DND-41 (cell line): ENCODE data around the gene WDFY4.

Experiments used
- ATAC-seq: fragments of 200-7000 bp; cut with Tn5 transposase; 3 replicates; pipeline ENCODE4 v1.9.1; 2021; ENCODE audit warnings: low read depth; ENCODE audit not compliant: insufficient read depth
- DNase-seq: peaks from one replicate; pipeline ENCODE4 v3.0.0-alpha.2; 2020
- H2AFZ ChIP-seq: 2 replicates; pipeline ENCODE4 v1.6.0; 2012; ENCODE audit warnings: low read depth, low read length
- H3K27ac ChIP-seq: 2 replicates; pipeline ENCODE4 v1.5.1; 2012; ENCODE audit warnings: low read length, inconsistent platforms
- H3K27me3 ChIP-seq: fragments of 200-600 bp; sonication (generic); 2 replicates; pipeline ENCODE4 v1.6.0; 2012; ENCODE audit warnings: low read length, mild to moderate bottlenecking, inconsistent platforms; ENCODE audit not compliant: insufficient read depth, poor library complexity
- H3K36me3 ChIP-seq: 2 replicates; pipeline ENCODE4 v1.5.1; 2012; ENCODE audit warnings: low read length, inconsistent platforms; ENCODE audit not compliant: insufficient read depth
- H3K4me1 ChIP-seq: 2 replicates; pipeline ENCODE4 v1.5.1; 2012; ENCODE audit warnings: mild to moderate bottlenecking, low read length; ENCODE audit not compliant: insufficient read depth
- H3K4me2 ChIP-seq: 2 replicates; pipeline ENCODE4 v1.6.0; 2012; ENCODE audit warnings: mild to moderate bottlenecking, moderate library complexity, low read length, inconsistent platforms; ENCODE audit not compliant: insufficient read depth
- H3K4me3 ChIP-seq, 2 experiments: fragments of 200-600 bp in 1 of 2; shearing (Covaris generic) in 1 of 2; 2 replicates each; pipeline ENCODE4 v1.5.1; 2012 to 2016; ENCODE audit warnings: inconsistent platforms in 2 of 2, low read length in 2 of 2, mild to moderate bottlenecking in 2 of 2, low read depth in 1 of 2, moderate library complexity in 1 of 2
- H3K79me2 ChIP-seq: 2 replicates; pipeline ENCODE4 v1.6.0; 2012; ENCODE audit warnings: low read length, inconsistent platforms; ENCODE audit not compliant: insufficient read depth
- H3K9ac ChIP-seq: 2 replicates; pipeline ENCODE4 v1.6.0; 2012; ENCODE audit warnings: low read depth, mild to moderate bottlenecking, inconsistent platforms, low read length, moderate library complexity
- H3K9me3 ChIP-seq: 2 replicates; pipeline ENCODE4 v1.5.1; 2012; ENCODE audit warnings: low read length, moderate library complexity, mild to moderate bottlenecking, inconsistent platforms; ENCODE audit not compliant: insufficient read depth, severe bottlenecking
- H4K20me1 ChIP-seq: 2 replicates; pipeline ENCODE4 v1.6.0; 2012; ENCODE audit warnings: low read length; ENCODE audit not compliant: insufficient read depth
- CTCF ChIP-seq: IDR thresholded peaks from 2 replicates; pipeline ENCODE4 v1.5.1; 2012; ENCODE audit warnings: borderline replicate concordance, low read length, moderate library complexity, mild to moderate bottlenecking; ENCODE audit not compliant: poor library complexity, severe bottlenecking; ENCODE audit errors: extremely low read depth
- EZH2 ChIP-seq: IDR thresholded peaks from 3 replicates; pipeline ENCODE4 v1.6.1; 2012; ENCODE audit warnings: borderline replicate concordance, low read depth, mild to moderate bottlenecking, moderate library complexity, low read length, inconsistent platforms; ENCODE audit not compliant: severe bottlenecking

The WDFY4 gene

GRCh38 chr10:48727866-48728265, 43.2 kb downstream of the WDFY4 start:
- Histone ChIP-seq H3K4me3 (no peak overlapping the region), H3K9ac (no peak overlapping the region), H2AFZ (no peak overlapping the region), H3K9me3 (no peaks in the 10 kb centered on the region), H3K27ac (no peak overlapping the region), H3K27me3 (no peaks in the 10 kb centered on the region), H3K4me1 (no peaks in the 10 kb centered on the region), H3K4me2 (no peak overlapping the region), H3K36me3 (no peaks in the 10 kb centered on the region), H4K20me1 (no peaks in the 10 kb centered on the region), H3K79me2 (no peaks in the 10 kb centered on the region)
- TF ChIP-seq EZH2 (no peak), CTCF (no peak)
- ATAC-seq (no peak), DNase-seq (no peak)

DNA sequence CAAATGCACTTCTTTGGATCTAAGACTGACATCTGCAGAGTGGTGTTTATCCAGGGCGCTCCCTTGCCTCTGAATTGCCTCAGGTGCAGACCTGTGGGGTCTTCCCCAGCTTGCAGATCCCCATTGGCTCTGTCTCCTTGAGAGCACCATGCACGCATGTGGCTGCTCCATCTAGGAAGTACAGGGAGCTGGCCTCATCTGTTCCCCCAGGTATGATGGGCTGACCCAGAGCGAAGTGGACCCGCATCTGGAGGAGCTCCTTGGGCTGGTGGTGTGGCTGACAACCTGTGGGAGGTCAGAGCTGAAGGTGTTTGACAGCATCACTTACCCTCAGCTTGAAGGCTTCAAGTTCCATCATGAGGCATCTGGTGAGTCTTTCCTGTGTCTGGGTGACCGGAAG, 44.5 kb downstream of the WDFY4 start:
- Histone ChIP-seq H3K27ac (no peak overlapping the region), H3K9me3 (no peaks in the 10 kb centered on the region), H3K4me3 (no peak overlapping the region), H3K36me3 (no peaks in the 10 kb centered on the region), H3K27me3 (no peaks in the 10 kb centered on the region), H2AFZ (no peak overlapping the region), H3K4me1 (no peaks in the 10 kb centered on the region), H3K4me2 (no peak overlapping the region), H3K79me2 (no peaks in the 10 kb centered on the region), H4K20me1 (no peaks in the 10 kb centered on the region), H3K9ac (no peak overlapping the region)
- no peak for TF ChIP-seq EZH2
- no peak for TF ChIP-seq CTCF
- ATAC-seq (no peak), DNase-seq (no peak)

DNA sequence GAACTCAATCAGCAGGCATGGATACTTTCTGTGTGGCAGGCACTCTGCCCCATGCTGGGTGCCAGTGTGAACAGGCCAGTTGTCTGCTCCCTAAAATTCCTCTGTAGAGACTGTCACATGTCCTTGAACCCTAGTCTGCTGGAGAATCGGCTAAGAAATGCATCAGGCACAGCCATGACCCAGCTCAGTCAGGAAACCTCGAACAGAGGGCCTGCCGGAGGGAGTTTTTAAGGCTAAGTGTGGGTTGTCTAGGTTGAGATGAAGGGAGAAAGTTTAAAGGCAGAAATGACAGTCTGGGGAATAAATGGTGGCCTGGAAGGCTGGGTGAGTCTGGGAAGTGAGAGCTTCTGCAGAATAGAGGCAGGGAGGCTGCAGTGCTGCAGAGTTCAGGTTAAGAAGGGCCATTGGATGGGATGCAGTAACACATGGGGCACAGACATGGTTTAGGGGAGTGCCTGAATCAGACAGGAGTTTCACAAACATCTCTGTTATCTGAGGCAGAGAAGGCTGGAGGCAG, 45.3 kb downstream of the WDFY4 start:
- Histone ChIP-seq H3K27me3 (no peaks in the 10 kb centered on the region), H4K20me1 (no peaks in the 10 kb centered on the region), H3K4me3 (no peak overlapping the region), H3K4me1 (no peaks in the 10 kb centered on the region), H3K9ac (no peak overlapping the region), H3K9me3 (no peaks in the 10 kb centered on the region), H3K27ac (no peak overlapping the region), H3K36me3 (no peaks in the 10 kb centered on the region), H3K4me2 (no peak overlapping the region), H3K79me2 (no peaks in the 10 kb centered on the region), H2AFZ (no peak overlapping the region)
- no peak for ATAC-seq
- DNase-seq: no peak
- TF ChIP-seq EZH2 (no peak), CTCF (no peak)

DNA sequence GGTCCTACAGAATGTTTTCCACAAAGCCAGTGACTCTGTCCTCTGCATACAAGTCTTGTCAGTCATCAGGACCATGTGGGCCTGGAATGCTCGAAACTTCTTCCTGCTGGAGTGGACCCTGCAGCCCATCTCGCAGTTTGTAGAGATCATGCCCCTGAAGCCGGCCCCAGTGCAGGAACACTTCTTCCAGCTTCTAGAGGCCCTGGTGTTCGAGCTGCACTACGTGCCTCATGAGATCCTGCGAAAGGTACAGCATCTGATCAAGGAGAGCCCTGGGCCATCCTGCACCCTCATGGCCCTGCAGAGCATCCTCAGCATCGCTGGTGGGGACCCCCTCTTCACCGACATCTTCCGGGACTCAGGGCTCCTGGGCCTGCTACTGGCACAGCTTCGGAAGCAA, 46.5 kb downstream of the WDFY4 start:
- Histone ChIP-seq H2AFZ (no peak overlapping the region), H3K79me2 (no peaks in the 10 kb centered on the region), H4K20me1 (no peaks in the 10 kb centered on the region), H3K4me3 (no peak overlapping the region), H3K4me1 (no peaks in the 10 kb centered on the region), H3K4me2 (no peak overlapping the region), H3K9ac (no peak overlapping the region), H3K9me3 (no peaks in the 10 kb centered on the region), H3K36me3 (no peaks in the 10 kb centered on the region), H3K27me3 (no peaks in the 10 kb centered on the region), H3K27ac (no peak overlapping the region)
- DNase-seq: no peak
- TF ChIP-seq EZH2 (no peak), CTCF (no peak)
- no peak for ATAC-seq
